Suprapubic skin (tissue), 4 donors: ENCODE measurements around the gene CRACDL.

Experiments
- CTCF ChIP-seq, 2 donors: fragments of 200-600 bp in 1 of 2; fragments of 450-650 bp in 1 of 2; sonication (generic) in 1 of 2; IDR thresholded peaks; one replicate each; pipeline ENCODE4 v1.5.1; 2016 to 2019; ENCODE audit warnings: antibody characterized with exemption in 2 of 2, mild to moderate bottlenecking in 1 of 2, moderate library complexity in 1 of 2
- EP300 ChIP-seq: sonication (generic); formaldehyde crosslinking; IDR thresholded peaks from one replicate; pipeline ENCODE4 v1.6.1; 2017; ENCODE audit warnings: antibody characterized with exemption
- POLR2A ChIP-seq, 2 donors: fragments of 450-650 bp; IDR thresholded peaks; one replicate each; pipeline ENCODE4 v1.6.1; 2017; ENCODE audit warnings: antibody characterized with exemption in 2 of 2, mild to moderate bottlenecking in 2 of 2, moderate library complexity in 2 of 2
- POLR2AphosphoS5 ChIP-seq, 3 donors: sonication (generic); formaldehyde crosslinking; IDR thresholded peaks; one replicate each; pipeline ENCODE4 v1.6.1; 2017; ENCODE audit warnings: antibody characterized with exemption in 3 of 3

GRCh38 chr2:98854682-98855081 is 81.3 kb downstream of the CRACDL start:
- no peak for TF ChIP-seq CTCF (IDR thresholded peaks at IDR 0.05)
- TF ChIP-seq POLR2A (IDR thresholded peaks at IDR 0.05) = no peak
- TF ChIP-seq EP300 = no peak
- TF ChIP-seq POLR2AphosphoS5 (IDR thresholded peaks at IDR 0.05) = no peak
